HG03558 (cell line): Measurements from ENCODE around the gene PNKP.

Experiments
- ATAC-seq: cut with Tn5 transposase; IDR thresholded peaks from one replicate; pipeline ENCODE4 v1.9.1; 2021; ENCODE audit warnings: moderate number of reproducible peaks; ENCODE audit not compliant: unreplicated experiment; ENCODE audit errors: extremely low read depth

The PNKP gene

GRCh38 chr19:49849433-49850220, 17.7 kb downstream of the PNKP start:
- no peak for ATAC-seq

- ATAC-seq = no peak
Measured at GRCh38 chr19:49848938-49849337, 18.4 kb downstream of the PNKP start.

GRCh38 chr19:49847731-49848696, 19.4 kb downstream of the PNKP start:
- ATAC-seq = no peak

GRCh38 chr19:49846408-49846807, 21.0 kb downstream of the PNKP start:
- ATAC-seq = no peak

GRCh38 chr19:49845414-49845813, 22.0 kb downstream of the PNKP start:
- ATAC-seq = no peak

GRCh38 chr19:49844138-49845095, 23.0 kb downstream of the PNKP start:
- ATAC-seq = no peak

GRCh38 chr19:49843265-49843664, 24.1 kb downstream of the PNKP start:
- no peak for ATAC-seq

- ATAC-seq = no peak
Measured at GRCh38 chr19:49840736-49841249, 26.6 kb downstream of the PNKP start.

- no peak for ATAC-seq
Measured at GRCh38 chr19:49840321-49840720, 27.1 kb downstream of the PNKP start.

GRCh38 chr19:49839713-49840112, 27.7 kb downstream of the PNKP start:
- no peak for ATAC-seq

GRCh38 chr19:49838885-49839588, 28.3 kb downstream of the PNKP start:
- ATAC-seq = no peak

- ATAC-seq = no peak
Measured at GRCh38 chr19:49837425-49837824, 30.0 kb downstream of the PNKP start.

GRCh38 chr19:49837009-49837310, 30.4 kb downstream of the PNKP start:
- no peak for ATAC-seq

- ATAC-seq = no peak
Measured at GRCh38 chr19:49836176-49837008, 31.0 kb downstream of the PNKP start.

- no peak for ATAC-seq
Measured at GRCh38 chr19:49835562-49835961, 31.8 kb downstream of the PNKP start.

GRCh38 chr19:49833599-49833998, 33.8 kb downstream of the PNKP start:
- no peak for ATAC-seq

- no peak for ATAC-seq
Measured at GRCh38 chr19:49832556-49832955, 34.8 kb downstream of the PNKP start.

- no peak for ATAC-seq
Measured at GRCh38 chr19:49831592-49831991, 35.8 kb downstream of the PNKP start.

GRCh38 chr19:49830766-49831165, 36.6 kb downstream of the PNKP start:
- ATAC-seq = no peak
